H4 (cell line): Measurements from ENCODE around the gene MIA. TPM values are rescaled to one million over a fixed set of nuclear protein-coding genes. Genes with fewer than 3 reads are reported as not detected.
A peak's percentile ranks its signal among the peaks of the same experiment; 100 is the strongest.
"Not testable (repeated sequence)": the region's sequence is repeated elsewhere in the genome, so short reads cannot be mapped to it uniquely, and the experiment has no call there.

Source experiments
- DNase-seq: peaks from one replicate; pipeline ENCODE4 v3.0.0-alpha.2; 2015; ENCODE audit warnings: low spot score
- total RNA-seq: library from RNA; depleted of rRNA; stranded (reverse); fragments of >200 nt; shearing (Covaris generic); gene quantifications from 2 replicates; pipeline ENCODE4 v1.2.3, GENCODE V29; 2014

Gene MIA
- total RNA-seq, 1 experiment from 2014 or later = 1.1 TPM

- DNase-seq = peak; percentile 99
Observed at GRCh38 chr19:40750058-40750873, 25.1 kb upstream of the MIA start, which contains the start of gene ACTMAP. Gene ACTMAP, minus strand, starts transcription at chr19:40750477. Its CDS starts 674 bp downstream, at chr19:40749803.

GRCh38 chr19:40750874-40751537 is 24.3 kb upstream of the MIA start, which contains the start of gene SNRPA:
Gene SNRPA, plus strand, starts transcription at chr19:40751203. Its CDS starts 206 bp downstream, at chr19:40751409.
- DNase-seq = peak; percentile 97

- no peak for DNase-seq
Observed at GRCh38 chr19:40752257-40752781, 23.0 kb upstream of the MIA start.

GRCh38 chr19:40754611-40755247 is 20.6 kb upstream of the MIA start:
- no peak for DNase-seq

GRCh38 chr19:40755248-40755624 is 20.1 kb upstream of the MIA start:
- no peak for DNase-seq

GRCh38 chr19:40755791-40756190 is 19.5 kb upstream of the MIA start:
- no peak for DNase-seq

- no peak for DNase-seq
Observed at GRCh38 chr19:40756502-40757110, 18.7 kb upstream of the MIA start.

- DNase-seq = no peak
Observed at GRCh38 chr19:40758491-40758890, 16.8 kb upstream of the MIA start.

- no peak for DNase-seq
Observed at GRCh38 chr19:40759352-40759751, 16.0 kb upstream of the MIA start.

- no peak for DNase-seq
Observed at GRCh38 chr19:40762754-40763470, 12.4 kb upstream of the MIA start.

GRCh38 chr19:40763526-40763925 is 11.8 kb upstream of the MIA start:
- DNase-seq = no peak

GRCh38 chr19:40763963-40764362 is 11.4 kb upstream of the MIA start:
- DNase-seq = no peak

- not testable (repeated sequence) for DNase-seq
Observed at GRCh38 chr19:40766385-40766784, 8.9 kb upstream of the MIA start.

GRCh38 chr19:40768869-40769268 is 6.5 kb upstream of the MIA start:
- DNase-seq = no peak

GRCh38 chr19:40771101-40771862 is 4.0 kb upstream of the MIA start:
- DNase-seq = not testable (repeated sequence)

GRCh38 chr19:40775632-40776022 is 306 bp downstream of the MIA start:
- no peak for DNase-seq

- DNase-seq = no peak
Observed at GRCh38 chr19:40776364-40776763, 1.0 kb downstream of the MIA start.

- peak; percentile 93 for DNase-seq
Observed at GRCh38 chr19:40776932-40777644, 1.8 kb downstream of the MIA start.

- no peak for DNase-seq
Observed at GRCh38 chr19:40777645-40777936, 2.3 kb downstream of the MIA start.
